Mucosa of descending colon (tissue), 3 donors: ENCODE results near the gene SNRPA1. TPM values are rescaled to one million over a fixed set of nuclear protein-coding genes. Genes with fewer than 3 reads are reported as not detected.

Experiments
- ATAC-seq: fragments of 200-7000 bp; cut with Tn5 transposase; one replicate; pipeline ENCODE4 v1.9.1; 2020; ENCODE audit warnings: mild to moderate bottlenecking, moderate library complexity
- DNase-seq, 3 donors: peaks; one replicate each; pipeline ENCODE4 v3.0.0-alpha.2; 2020
- H3K36me3 ChIP-seq: fragments of 200-600 bp; one replicate; pipeline ENCODE4 v1.8.0; 2021; ENCODE audit warnings: low read depth, mild to moderate bottlenecking
- H3K4me1 ChIP-seq: fragments of 200-600 bp; one replicate; pipeline ENCODE4 v1.8.0; 2021; ENCODE audit warnings: low read depth, mild to moderate bottlenecking
- H3K4me3 ChIP-seq: fragments of 200-600 bp; one replicate; pipeline ENCODE4 v1.8.0; 2021; ENCODE audit warnings: mild to moderate bottlenecking
- H3K9me3 ChIP-seq: fragments of 200-600 bp; one replicate; pipeline ENCODE4 v1.8.0; 2021; ENCODE audit warnings: mild to moderate bottlenecking
- intact Hi-C, 2 donors: fragments of 100-400 bp; cut with DNase I in 1 of 2; cut with micrococcal nuclease in 1 of 2; formaldehyde crosslinking; loops; one replicate each; pipeline versions ENCODE4 v1.11.0 to v1.11.1; 2022; cut with DNase I, micrococcal nuclease
- total RNA-seq, 3 donors: library from RNA; stranded (reverse); fragmentation: NEBNext Ultra II Directional in 2 of 3; extraction: Animal tissue kit (Norgen Biotek cat#: 25700) in 2 of 3; gene quantifications; one replicate each; pipeline versions ENCODE4 v1.2.1 to v1.2.4, GENCODE V29; 2021 to 2023
- TF ChIP-seq, protein P1 (sequence below): fragments of 200-600 bp; IDR thresholded peaks from one replicate; pipeline ENCODE4 v1.8.0; 2022; ENCODE audit warnings: antibody characterized with exemption, mild to moderate bottlenecking
- donor health status: DM: no; HTN: no; CAD: no; lungs with moderate emphysema.
- donor health status: DM: no; HTN: no; CAD: no.
- donor health status: DM: no; HTN: yes; CAD: no.

The SNRPA1 gene
- total RNA-seq, 3 donors from 2014 or later, result 41.5 to 55.1 (median 52.1) TPM

DNA sequence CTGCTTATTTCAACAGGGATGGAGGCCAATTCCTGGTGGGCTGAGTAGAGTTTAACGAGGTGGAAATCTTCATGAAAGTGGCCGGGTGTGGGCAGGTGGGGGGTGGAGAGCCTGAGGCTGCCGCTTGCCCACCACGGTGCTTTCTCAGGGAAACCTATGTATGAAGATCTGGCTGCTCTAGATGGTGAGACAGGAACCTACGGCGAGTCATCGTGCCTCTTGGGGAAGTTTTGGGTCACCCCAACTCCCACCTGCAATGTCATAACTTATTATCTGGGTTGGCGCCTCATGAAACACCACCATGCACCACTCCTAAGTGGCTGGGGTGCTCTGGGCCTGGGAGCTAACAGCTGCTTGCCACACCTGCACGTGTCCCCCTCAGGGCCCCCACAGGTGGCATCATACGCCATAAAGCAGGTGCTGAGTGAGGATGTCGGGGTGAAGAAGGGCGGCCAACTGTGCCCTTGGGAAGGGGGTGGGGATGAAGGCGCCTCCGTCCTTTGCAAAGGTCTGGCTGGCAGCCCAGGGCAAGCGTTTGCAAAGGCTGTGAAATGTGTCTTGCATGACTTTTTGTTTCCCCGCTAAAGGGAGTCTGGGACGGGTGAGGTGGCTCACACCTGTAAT lies 27.9 kb upstream of the SNRPA1 start:
- no peak for DNase-seq
- H3K9me3 ChIP-seq, result no peaks in the 10 kb centered on the region
- no peak for ATAC-seq
- intact Hi-C loops, result no loop called here
- H3K36me3 ChIP-seq, result no peaks in the 10 kb centered on the region
- no peak overlapping the region for H3K4me3 ChIP-seq
- TF ChIP-seq, protein P1, sequence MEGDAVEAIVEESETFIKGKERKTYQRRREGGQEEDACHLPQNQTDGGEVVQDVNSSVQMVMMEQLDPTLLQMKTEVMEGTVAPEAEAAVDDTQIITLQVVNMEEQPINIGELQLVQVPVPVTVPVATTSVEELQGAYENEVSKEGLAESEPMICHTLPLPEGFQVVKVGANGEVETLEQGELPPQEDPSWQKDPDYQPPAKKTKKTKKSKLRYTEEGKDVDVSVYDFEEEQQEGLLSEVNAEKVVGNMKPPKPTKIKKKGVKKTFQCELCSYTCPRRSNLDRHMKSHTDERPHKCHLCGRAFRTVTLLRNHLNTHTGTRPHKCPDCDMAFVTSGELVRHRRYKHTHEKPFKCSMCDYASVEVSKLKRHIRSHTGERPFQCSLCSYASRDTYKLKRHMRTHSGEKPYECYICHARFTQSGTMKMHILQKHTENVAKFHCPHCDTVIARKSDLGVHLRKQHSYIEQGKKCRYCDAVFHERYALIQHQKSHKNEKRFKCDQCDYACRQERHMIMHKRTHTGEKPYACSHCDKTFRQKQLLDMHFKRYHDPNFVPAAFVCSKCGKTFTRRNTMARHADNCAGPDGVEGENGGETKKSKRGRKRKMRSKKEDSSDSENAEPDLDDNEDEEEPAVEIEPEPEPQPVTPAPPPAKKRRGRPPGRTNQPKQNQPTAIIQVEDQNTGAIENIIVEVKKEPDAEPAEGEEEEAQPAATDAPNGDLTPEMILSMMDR, result no peak
- H3K4me1 ChIP-seq, result peaks cover 3% of the 10 kb centered on the region

DNA sequence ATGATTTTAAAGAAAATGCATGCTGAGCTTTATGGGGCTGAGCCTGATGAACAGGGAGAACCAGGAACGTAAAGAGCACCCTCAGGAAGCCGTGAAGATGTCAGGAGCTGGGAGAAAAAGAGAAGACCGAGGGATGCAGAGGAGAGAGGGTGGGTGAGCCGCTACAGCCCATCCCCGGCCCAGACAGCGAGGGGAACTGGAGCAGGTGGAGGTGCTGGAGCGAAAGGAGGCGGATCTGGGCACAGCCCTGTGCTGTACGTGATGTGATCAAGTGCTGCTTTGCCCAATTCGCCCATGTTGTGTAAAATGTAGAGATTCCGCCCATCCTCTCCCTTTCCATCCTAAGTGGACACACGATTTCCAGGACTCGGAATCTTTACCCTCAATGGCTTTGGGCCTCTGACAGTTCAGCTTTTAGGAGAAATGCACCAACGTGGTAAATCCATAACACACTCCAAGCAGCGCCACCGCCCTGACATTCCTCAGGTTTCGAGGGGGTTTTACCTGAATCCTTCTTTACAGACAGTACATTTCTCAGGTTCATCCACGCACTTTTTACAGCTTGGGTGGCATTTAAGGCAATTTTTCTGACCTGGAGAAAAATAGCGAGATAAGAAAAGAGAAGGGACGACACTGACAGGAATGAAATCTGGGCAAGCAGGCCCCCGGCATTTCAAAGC lies 27.1 kb upstream of the SNRPA1 start:
- Histone ChIP-seq H3K9me3 (no peaks in the 10 kb centered on the region), H3K4me3 (no peak overlapping the region), H3K36me3 (no peaks in the 10 kb centered on the region), H3K4me1 (peaks cover 3% of the 10 kb centered on the region)
- intact Hi-C loops, result no loop called here
- TF ChIP-seq, protein P1, result no peak
- DNase-seq (no peak), ATAC-seq (no peak)

DNA sequence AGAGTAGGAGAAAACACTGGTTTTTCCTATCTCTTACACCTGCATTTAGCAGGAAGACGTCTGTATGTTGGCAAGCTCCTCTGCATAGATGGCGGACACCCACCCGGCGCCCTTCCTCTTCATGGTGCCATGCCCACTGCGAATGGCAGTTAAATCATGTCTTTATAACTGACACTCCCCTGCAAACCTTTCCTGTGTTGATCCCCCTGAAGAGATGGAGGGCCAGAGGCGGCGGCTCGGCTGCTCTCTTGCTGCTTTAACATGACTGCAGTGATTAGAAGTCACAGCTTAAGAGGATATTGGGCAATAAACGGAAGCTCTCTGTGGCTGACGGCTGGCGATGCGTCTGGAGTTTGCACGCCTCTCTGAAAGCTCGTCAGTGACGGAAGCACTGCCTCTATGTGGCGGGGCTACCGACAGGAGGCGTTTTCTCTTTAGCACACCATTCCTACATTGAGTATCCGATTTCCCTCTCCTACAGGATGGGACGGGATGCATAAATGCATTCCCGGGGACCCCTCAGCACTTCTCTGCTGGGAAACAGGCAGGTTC lies 25.5 kb upstream of the SNRPA1 start:
- intact Hi-C loops, result no loop called here
- Histone ChIP-seq H3K4me3 (no peak overlapping the region), H3K4me1 (peaks cover 3% of the 10 kb centered on the region), H3K36me3 (no peaks in the 10 kb centered on the region), H3K9me3 (no peaks in the 10 kb centered on the region)
- DNase-seq (peak in 2 of 3 donors; percentile 44 to 50), ATAC-seq (peak; percentile 56)
- TF ChIP-seq, protein P1, result no peak

DNA sequence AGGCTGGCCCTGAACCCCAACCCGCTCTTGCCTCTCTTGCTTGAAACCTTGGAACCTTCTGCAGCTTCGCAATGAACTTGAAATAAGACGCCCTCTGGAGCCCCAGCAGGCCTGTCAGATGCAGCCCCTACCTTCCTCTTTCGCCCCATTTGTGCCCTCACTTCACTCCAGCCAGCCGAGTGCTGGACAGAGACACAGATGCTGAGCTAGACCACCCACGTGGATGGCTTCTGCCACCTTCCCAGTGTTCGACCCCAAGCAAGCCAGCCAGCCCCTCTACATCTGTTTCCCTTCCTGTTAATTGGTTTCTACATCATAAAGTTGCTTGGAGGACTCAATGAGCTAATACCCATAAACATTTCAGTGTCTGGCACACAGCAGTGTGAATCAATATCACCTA lies 23.8 kb upstream of the SNRPA1 start:
- Histone ChIP-seq H3K36me3 (no peaks in the 10 kb centered on the region), H3K9me3 (no peaks in the 10 kb centered on the region), H3K4me1 (no peaks in the 10 kb centered on the region), H3K4me3 (no peak overlapping the region)
- ATAC-seq (no peak), DNase-seq (no peak)
- intact Hi-C loops, result no loop called here
- TF ChIP-seq, protein P1, result no peak

DNA sequence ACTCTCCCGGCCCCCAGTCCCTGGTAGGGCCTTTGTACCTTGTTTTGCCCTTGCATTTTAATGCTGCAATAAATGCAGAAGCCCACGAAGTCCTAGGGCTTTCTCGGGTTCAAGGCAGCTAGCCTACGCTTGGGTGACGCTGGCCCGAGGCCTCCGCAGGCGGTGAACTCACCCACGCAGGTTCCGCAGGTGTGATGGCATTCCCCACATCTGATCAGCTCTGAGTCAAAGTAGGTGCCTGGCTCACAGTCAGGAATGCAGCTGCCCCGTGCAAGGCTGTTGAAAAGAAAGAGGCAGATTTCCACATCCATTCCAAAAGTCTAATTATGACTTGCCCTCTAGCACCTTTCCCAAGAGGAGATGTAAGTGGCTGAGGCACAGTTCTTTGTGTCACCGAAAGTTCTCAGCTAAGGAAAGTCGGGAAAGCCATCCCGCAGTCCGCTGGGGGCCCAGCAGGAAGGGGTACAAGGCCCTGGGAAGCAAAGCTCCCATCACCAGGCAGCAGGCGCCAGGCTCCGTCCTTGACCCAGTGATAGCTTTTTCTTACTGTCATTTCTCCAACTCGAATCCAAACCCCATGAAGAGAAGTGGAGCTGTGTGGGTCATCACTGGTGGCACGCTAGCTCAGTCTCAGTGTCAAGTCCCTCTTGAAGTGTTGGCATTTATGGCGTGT lies 23.2 kb upstream of the SNRPA1 start:
- intact Hi-C loops, result no loop called here
- no peak for DNase-seq
- TF ChIP-seq, protein P1, result no peak
- Histone ChIP-seq H3K4me1 (no peaks in the 10 kb centered on the region), H3K4me3 (no peak overlapping the region), H3K9me3 (no peaks in the 10 kb centered on the region), H3K36me3 (no peaks in the 10 kb centered on the region)
- ATAC-seq, result no peak
